VCaP (cell line): ENCODE data around the gene AMZ1.
"Not testable (repeated sequence)": the region's sequence is repeated elsewhere in the genome, so short reads cannot be mapped to it uniquely, and the experiment has no call there.

Experiments
- H3K27ac ChIP-seq: fragments of 450-650 bp; 2 replicates; pipeline ENCODE4 v1.5.1; 2017
- CTCF ChIP-seq: fragments of 450-650 bp; conservative IDR thresholded peaks from 2 replicates; pipeline ENCODE4 v1.5.1; 2017; ENCODE audit warnings: mild to moderate bottlenecking, moderate library complexity

The AMZ1 gene

GRCh38 chr7:2673934-2674333 lies 14.1 kb upstream of the AMZ1 start:
- no peak for TF ChIP-seq CTCF

GRCh38 chr7:2675256-2675764 lies 12.7 kb upstream of the AMZ1 start:
- no peak overlapping the region for H3K27ac ChIP-seq
- TF ChIP-seq CTCF: no peak

More at GRCh38 chr7:2673934-2674333, 14.1 kb upstream of the AMZ1 start:
- H3K27ac ChIP-seq: no peak overlapping the region

DNA sequence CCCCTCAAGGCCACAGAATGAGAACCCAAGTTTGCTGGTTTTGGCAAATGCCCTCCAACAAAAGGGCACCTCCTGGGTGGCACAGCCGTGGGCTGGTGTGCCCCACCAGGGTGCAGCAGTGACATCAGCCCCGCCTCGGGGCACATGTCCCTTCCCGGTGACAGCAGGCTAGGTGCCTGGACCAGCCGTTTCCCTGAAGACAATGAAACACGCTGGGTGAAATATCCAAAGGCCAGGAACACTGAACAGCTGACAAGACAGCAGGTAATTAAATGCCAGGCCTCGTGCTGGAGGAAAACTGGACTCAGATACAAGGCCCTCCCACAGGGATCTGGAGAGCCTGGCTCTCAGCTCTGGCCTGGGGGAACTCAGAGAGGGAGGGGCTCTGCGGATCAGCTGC lies 11.4 kb upstream of the AMZ1 start:
- not testable (repeated sequence) for H3K27ac ChIP-seq

DNA sequence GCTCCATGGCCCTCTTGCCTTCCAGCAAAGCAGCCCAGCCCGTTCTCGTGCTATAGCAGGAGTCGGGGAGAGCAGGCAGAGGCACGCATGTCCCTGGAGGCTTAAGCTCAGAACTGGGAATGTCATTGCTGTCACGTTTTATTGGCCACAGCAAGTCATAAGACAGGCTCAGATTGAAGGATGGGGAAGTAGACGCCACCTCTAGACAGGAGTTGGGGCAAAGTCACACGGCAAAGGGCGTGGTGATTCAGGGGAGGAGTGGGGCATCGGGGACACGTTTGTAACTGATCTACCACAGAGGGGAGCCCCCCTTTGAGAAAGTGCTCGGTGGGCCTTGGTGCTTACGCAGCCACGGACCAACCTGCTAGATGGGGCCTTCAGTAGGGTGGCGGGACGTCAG lies 9.5 kb upstream of the AMZ1 start:
- H3K27ac ChIP-seq: not testable (repeated sequence)

- not testable (repeated sequence) for H3K27ac ChIP-seq
These were observed 8.6 kb upstream of the AMZ1 start for GRCh38 chr7:2679135-2680127.

GRCh38 chr7:2680256-2680655 lies 7.7 kb upstream of the AMZ1 start:
- no peak for TF ChIP-seq CTCF
- no peak overlapping the region for H3K27ac ChIP-seq

- no peak overlapping the region for H3K27ac ChIP-seq
- TF ChIP-seq CTCF: peak; percentile 78
These were observed 7.1 kb upstream of the AMZ1 start for GRCh38 chr7:2680792-2681490.

GRCh38 chr7:2681929-2682799 lies 5.8 kb upstream of the AMZ1 start:
- TF ChIP-seq CTCF: no peak
- H3K27ac ChIP-seq: no peak overlapping the region
